Astrocyte of the spinal cord (primary cell): Measurements from ENCODE around the gene TH.

Source experiments
- DNase-seq: peaks from one replicate; pipeline ENCODE4 v3.0.0; 2011; ENCODE audit warnings: low read depth, low spot score
- H3K4me3 ChIP-seq: 2 replicates; pipeline ENCODE4 v1.5.1; 2011; ENCODE audit warnings: low read depth, mild to moderate bottlenecking, low read length, moderate library complexity
- CTCF ChIP-seq: IDR thresholded peaks from 2 replicates; pipeline ENCODE4 v1.5.1; 2012; ENCODE audit warnings: low read depth, mild to moderate bottlenecking, low read length, inconsistent platforms
- in situ Hi-C: cut with HindIII; loops from 2 replicates; pipeline ENCODE4 v1.10.0; 2017; ENCODE audit warnings: low sequenced_read_pairs

Gene TH

GRCh38 chr11:2134022-2135010 is 37.3 kb downstream of the TH start:
- in situ Hi-C loops: no loop called here
- no peak overlapping the region for H3K4me3 ChIP-seq
- no peak for DNase-seq
- no peak for TF ChIP-seq CTCF

GRCh38 chr11:2133241-2134021 is 38.2 kb downstream of the TH start:
- no peak for DNase-seq
- TF ChIP-seq CTCF: no peak
- H3K4me3 ChIP-seq: no peak overlapping the region
- in situ Hi-C loops: no loop called here

- H3K4me3 ChIP-seq: no peak overlapping the region
- in situ Hi-C loops: no loop called here
- no peak for DNase-seq
- no peak for TF ChIP-seq CTCF
Observed at GRCh38 chr11:2132874-2133240, 38.8 kb downstream of the TH start.

- in situ Hi-C loops: no loop called here
- TF ChIP-seq CTCF: no peak
- no peak overlapping the region for H3K4me3 ChIP-seq
- DNase-seq: no peak
Observed at GRCh38 chr11:2132246-2132645, 39.4 kb downstream of the TH start.

GRCh38 chr11:2131371-2132236 is 40.0 kb downstream of the TH start:
- no peak overlapping the region for H3K4me3 ChIP-seq
- no peak for DNase-seq
- TF ChIP-seq CTCF: no peak
- in situ Hi-C loops: no loop called here

GRCh38 chr11:2130881-2131352 is 40.7 kb downstream of the TH start:
- TF ChIP-seq CTCF: no peak
- H3K4me3 ChIP-seq: no peak overlapping the region
- no peak for DNase-seq
- in situ Hi-C loops: no loop called here
